Osteoblast (primary cell): ENCODE results near the gene COL6A2. TPM values are rescaled to one million over a fixed set of nuclear protein-coding genes. Genes with fewer than 3 reads are reported as not detected.
A peak's percentile ranks its signal among the peaks of the same experiment; 100 is the strongest.

Experiments
- DNase-seq: peaks from one replicate; pipeline ENCODE4 v3.0.0; 2011; ENCODE audit warnings: low spot score, mixed read lengths; ENCODE audit not compliant: insufficient read length; ENCODE audit errors: missing footprints
- H2AFZ ChIP-seq: 2 replicates; pipeline ENCODE4 v1.6.0; 2011; ENCODE audit warnings: mild to moderate bottlenecking, low read length
- H3K27ac ChIP-seq: 2 replicates; pipeline ENCODE4 v1.5.1; 2011; ENCODE audit warnings: mild to moderate bottlenecking, low read depth, low read length, moderate library complexity
- H3K27me3 ChIP-seq: 2 replicates; pipeline ENCODE4 v1.6.0; 2012; ENCODE audit warnings: mild to moderate bottlenecking, control low read depth, inconsistent platforms, low read length, moderate library complexity; ENCODE audit not compliant: insufficient read depth
- H3K36me3 ChIP-seq: 2 replicates; pipeline ENCODE4 v1.5.1; 2011; ENCODE audit warnings: mild to moderate bottlenecking, low read length, control low read depth, moderate library complexity; ENCODE audit not compliant: insufficient read depth
- H3K4me1 ChIP-seq: 2 replicates; pipeline ENCODE4 v1.5.1; 2011; ENCODE audit warnings: mild to moderate bottlenecking, low read length, control low read depth, moderate library complexity; ENCODE audit not compliant: insufficient read depth
- H3K4me2 ChIP-seq: 2 replicates; pipeline ENCODE4 v1.6.0; 2011; ENCODE audit warnings: mild to moderate bottlenecking, low read length; ENCODE audit not compliant: insufficient read depth
- H3K4me3 ChIP-seq: fragments of 200-600 bp; sonication (generic); 3 replicates; pipeline ENCODE4 v1.5.1; 2012; ENCODE audit warnings: mild to moderate bottlenecking, low read length, inconsistent platforms; ENCODE audit not compliant: insufficient read depth
- H3K79me2 ChIP-seq: 2 replicates; pipeline ENCODE4 v1.6.0; 2012; ENCODE audit warnings: mild to moderate bottlenecking, low read length, control low read depth, inconsistent platforms; ENCODE audit not compliant: insufficient read depth
- H3K9me3 ChIP-seq: 2 replicates; pipeline ENCODE4 v1.5.1; 2011; ENCODE audit warnings: low read depth, low read length, control low read depth
- H4K20me1 ChIP-seq: 2 replicates; pipeline ENCODE4 v1.6.0; 2012; ENCODE audit warnings: mild to moderate bottlenecking, low read length, control low read depth; ENCODE audit not compliant: insufficient read depth
- total RNA-seq: library from RNA; depleted of rRNA; stranded (reverse); fragments of >200 nt; gene quantifications from 2 replicates; pipeline ENCODE4 v1.2.3, GENCODE V29; 2012
- TF ChIP-seq, protein P1 (sequence below): IDR thresholded peaks from 2 replicates; pipeline ENCODE4 v1.5.1; 2011; ENCODE audit warnings: mild to moderate bottlenecking, low read depth, low read length, moderate library complexity; ENCODE audit errors: extremely low read depth

Gene COL6A2
- total RNA-seq, 1 donor: 1,265 TPM

DNA sequence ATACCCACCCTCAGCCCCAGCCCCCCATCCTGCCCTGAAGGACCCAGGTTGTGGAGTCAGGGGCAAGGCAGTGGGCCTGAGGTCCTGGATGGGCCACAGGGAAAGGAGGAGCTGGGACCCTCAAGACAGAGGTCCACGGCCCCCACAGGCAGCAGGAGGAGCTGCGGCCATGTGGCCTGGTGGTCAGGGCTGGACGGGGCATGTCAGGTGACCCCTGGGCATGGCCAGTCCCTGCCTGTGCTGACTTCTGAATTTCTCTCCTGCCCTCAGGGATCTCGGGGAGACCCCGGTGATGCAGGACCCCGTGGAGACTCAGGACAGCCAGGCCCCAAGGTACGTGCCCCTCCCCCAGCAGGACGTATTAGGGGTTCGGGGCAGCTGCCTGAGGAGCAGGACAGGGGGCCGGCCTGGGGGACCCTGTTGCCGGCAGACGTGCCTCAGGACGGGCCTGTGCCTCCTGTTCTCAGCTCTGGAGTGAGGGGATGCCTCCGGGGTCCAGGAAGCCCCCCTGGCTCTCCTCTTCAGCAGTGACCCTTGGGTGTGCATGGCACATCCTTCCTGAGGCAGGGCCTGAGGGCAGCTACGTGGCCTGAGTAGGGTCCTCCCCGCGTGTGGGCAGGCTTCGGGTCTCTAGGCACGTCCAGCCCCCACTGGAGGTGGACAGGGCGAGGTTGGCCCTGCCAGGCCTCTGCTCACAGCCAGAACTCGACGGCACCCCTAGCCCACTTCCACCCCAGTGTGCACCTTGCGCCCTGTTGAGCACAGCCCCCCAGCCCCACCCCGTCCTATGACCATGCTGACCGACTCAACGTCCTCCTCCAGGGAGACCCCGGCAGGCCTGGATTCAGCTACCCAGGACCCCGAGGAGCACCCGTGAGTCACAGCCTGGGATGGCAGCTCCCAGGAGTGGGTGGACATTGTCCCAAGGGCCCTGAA is 23.6 kb downstream of the COL6A2 start:
- no peak overlapping the region for H3K4me2 ChIP-seq
- H4K20me1 ChIP-seq: peaks cover 57% of the 10 kb centered on the region
- no peak overlapping the region for H3K4me3 ChIP-seq
- H3K27me3 ChIP-seq: no peaks in the 10 kb centered on the region
- peaks cover 95% of the 10 kb centered on the region for H3K36me3 ChIP-seq
- H3K9me3 ChIP-seq: no peaks in the 10 kb centered on the region
- H3K27ac ChIP-seq: peak overlapping the region; percentile 60
- no peak overlapping the region for H2AFZ ChIP-seq
- TF ChIP-seq, protein P1, sequence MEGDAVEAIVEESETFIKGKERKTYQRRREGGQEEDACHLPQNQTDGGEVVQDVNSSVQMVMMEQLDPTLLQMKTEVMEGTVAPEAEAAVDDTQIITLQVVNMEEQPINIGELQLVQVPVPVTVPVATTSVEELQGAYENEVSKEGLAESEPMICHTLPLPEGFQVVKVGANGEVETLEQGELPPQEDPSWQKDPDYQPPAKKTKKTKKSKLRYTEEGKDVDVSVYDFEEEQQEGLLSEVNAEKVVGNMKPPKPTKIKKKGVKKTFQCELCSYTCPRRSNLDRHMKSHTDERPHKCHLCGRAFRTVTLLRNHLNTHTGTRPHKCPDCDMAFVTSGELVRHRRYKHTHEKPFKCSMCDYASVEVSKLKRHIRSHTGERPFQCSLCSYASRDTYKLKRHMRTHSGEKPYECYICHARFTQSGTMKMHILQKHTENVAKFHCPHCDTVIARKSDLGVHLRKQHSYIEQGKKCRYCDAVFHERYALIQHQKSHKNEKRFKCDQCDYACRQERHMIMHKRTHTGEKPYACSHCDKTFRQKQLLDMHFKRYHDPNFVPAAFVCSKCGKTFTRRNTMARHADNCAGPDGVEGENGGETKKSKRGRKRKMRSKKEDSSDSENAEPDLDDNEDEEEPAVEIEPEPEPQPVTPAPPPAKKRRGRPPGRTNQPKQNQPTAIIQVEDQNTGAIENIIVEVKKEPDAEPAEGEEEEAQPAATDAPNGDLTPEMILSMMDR: no peak
- H3K4me1 ChIP-seq: peaks cover 27% of the 10 kb centered on the region
- DNase-seq: peak; percentile 83
- H3K79me2 ChIP-seq: peaks cover 65% of the 10 kb centered on the region

DNA sequence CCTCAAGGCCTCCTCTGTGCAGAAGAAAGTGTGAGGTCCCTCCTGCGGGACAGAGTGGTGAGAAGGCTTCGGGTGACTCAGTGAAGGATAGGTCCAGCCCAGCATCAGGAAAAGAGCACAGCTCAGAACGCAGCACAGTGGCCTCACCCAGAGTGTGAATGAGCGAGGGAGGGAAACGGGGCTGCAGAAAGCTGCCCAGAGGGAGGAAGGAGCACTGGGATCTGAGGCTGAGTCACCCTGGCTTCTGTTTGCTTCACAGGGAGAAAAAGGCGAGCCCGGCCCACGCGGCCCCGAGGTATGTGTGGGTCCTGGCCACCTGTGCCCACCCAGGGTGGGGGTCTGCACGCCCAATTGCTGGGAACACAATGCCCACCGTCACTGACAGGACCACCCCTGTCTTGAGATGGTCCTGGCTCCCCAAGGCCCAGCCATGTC is 24.3 kb downstream of the COL6A2 start:
- Histone ChIP-seq H3K27ac (peak overlapping the region; percentile 85), H3K27me3 (no peaks in the 10 kb centered on the region), H3K79me2 (peaks cover 58% of the 10 kb centered on the region), H3K4me3 (no peak overlapping the region), H3K4me2 (no peak overlapping the region), H3K4me1 (peaks cover 27% of the 10 kb centered on the region), H4K20me1 (peaks cover 58% of the 10 kb centered on the region), H3K9me3 (no peaks in the 10 kb centered on the region), H3K36me3 (peaks cover 95% of the 10 kb centered on the region), H2AFZ (no peak overlapping the region)
- TF ChIP-seq, protein P1: no peak
- peak; percentile 100 for DNase-seq

DNA sequence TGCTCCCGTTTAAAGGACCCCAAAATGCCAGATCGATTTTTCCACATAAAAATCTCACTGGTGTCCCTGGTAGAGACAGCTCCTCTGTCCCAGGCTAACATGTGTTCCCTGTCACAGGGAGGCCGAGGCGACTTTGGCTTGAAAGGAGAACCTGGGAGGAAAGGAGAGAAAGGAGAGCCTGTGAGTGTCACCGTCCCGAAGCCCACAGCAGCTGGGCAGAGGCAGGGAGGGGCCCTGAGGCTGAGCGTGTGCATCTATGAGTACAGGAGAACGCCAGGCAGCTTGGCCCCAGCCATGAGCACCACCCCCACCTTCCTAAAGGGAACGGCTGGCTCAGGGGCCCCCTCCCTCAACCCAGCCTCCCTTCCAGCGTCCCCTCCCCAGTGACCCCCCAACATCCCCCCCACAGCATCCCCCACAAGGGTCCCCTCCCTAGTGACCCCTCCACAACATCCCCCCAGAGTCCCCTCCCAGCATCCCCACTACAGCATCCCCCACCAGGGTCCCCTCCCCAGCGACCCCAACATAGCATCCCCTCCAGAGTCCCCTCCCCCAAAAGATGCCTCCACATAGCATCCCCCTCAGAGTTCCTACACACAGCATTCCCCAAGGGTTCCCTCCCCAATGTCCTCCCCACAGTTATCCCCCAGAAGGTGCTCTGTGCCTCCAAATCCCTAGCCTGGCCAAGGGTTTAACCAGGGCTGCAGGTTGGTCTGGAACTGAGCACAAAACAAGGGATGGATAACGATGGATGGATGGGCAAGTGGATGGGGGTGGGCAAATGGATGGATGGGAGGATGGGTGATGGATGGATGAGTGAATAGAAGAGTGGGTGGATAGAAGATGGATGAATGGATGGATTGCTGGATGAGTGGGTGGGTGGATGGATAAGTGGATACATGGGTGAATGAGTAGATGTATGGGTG is 25.1 kb downstream of the COL6A2 start:
- no peak overlapping the region for H3K4me3 ChIP-seq
- peak overlapping the region; percentile 85 for H3K27ac ChIP-seq
- peak; percentile 86 for DNase-seq
- H3K4me2 ChIP-seq: no peak overlapping the region
- peaks cover 95% of the 10 kb centered on the region for H3K36me3 ChIP-seq
- peaks cover 27% of the 10 kb centered on the region for H3K4me1 ChIP-seq
- peaks cover 60% of the 10 kb centered on the region for H4K20me1 ChIP-seq
- TF ChIP-seq, protein P1: no peak
- no peak overlapping the region for H2AFZ ChIP-seq
- no peaks in the 10 kb centered on the region for H3K27me3 ChIP-seq
- H3K79me2 ChIP-seq: peaks cover 60% of the 10 kb centered on the region
- no peaks in the 10 kb centered on the region for H3K9me3 ChIP-seq
